HG02678 (cell line): ENCODE measurements around the gene HNRNPM.
"Not testable (repeated sequence)": the region's sequence is repeated elsewhere in the genome, so short reads cannot be mapped to it uniquely, and the experiment has no call there.

ENCODE experiments used
- ATAC-seq: cut with Tn5 transposase; IDR thresholded peaks from one replicate; pipeline ENCODE4 v1.9.1; 2021; ENCODE audit warnings: mild to moderate bottlenecking, moderate library complexity; ENCODE audit not compliant: unreplicated experiment

The HNRNPM gene

GRCh38 chr19:8444677-8445487 lies at the start of gene HNRNPM:
Gene HNRNPM, plus strand, starts transcription at chr19:8444975. Its CDS starts 24 bp downstream, at chr19:8444999.
- ATAC-seq = peak; percentile 92

DNA sequence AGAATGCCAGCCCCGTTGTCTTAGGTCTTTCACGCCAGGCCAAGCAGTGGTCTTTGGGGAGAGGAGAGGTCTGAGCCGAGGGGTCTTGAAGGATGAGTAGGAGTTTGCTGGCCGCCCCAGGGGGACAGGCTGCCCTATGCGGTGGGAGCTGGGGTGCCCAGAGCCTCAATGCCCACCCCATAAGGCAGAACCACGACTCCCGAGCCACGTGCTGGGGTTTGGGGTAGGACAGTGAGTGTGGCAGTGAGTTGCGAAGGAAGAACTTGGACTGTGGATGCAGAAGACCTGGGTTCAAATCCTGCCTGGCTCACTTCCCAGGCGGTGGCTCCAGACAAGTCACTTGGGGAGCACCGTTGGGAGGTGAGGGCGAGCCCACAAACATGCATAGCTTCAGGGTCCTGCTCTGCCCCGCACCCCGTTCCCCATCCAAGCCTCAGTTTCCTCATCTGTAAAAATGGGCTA lies 49.1 kb upstream of the HNRNPM start:
- no peak for ATAC-seq

- ATAC-seq = no peak
Observed at GRCh38 chr19:8396185-8396562, 48.6 kb upstream of the HNRNPM start.

DNA sequence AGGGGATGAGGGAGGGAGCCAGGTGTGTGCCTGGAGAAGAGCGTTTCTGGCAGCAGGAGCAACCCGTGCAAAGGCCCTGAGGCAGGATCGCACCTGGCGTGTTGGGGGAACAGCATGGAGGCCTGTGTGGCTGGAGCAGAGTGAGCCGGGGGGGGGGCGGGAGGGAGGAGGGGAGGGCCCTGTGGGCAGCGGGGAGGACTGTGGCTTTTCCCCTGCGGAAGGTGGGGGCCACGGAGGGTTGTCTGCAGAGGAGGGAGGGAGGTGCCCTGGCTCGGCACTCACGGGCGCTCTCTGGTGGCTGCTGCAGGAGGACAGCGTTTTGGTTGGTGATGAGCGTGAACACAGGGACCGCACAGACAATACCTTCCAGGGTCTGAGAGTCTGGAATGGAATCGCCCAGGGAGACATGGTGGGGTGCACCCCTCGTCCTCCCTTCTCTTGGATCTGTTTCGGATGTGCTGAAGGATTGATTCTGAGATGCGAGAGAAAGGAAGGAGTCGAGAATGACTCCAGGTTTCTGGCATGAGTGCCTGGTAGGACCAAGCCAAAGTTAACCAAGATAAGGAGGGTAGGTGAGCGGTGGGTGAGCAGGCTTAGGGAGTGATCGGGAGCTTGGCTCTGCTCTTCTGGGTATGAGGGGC lies 48.1 kb upstream of the HNRNPM start:
- ATAC-seq = no peak

- ATAC-seq = no peak
Observed at GRCh38 chr19:8397271-8397670, 47.5 kb upstream of the HNRNPM start.

GRCh38 chr19:8397746-8398310 lies 46.9 kb upstream of the HNRNPM start:
- ATAC-seq = no peak

DNA sequence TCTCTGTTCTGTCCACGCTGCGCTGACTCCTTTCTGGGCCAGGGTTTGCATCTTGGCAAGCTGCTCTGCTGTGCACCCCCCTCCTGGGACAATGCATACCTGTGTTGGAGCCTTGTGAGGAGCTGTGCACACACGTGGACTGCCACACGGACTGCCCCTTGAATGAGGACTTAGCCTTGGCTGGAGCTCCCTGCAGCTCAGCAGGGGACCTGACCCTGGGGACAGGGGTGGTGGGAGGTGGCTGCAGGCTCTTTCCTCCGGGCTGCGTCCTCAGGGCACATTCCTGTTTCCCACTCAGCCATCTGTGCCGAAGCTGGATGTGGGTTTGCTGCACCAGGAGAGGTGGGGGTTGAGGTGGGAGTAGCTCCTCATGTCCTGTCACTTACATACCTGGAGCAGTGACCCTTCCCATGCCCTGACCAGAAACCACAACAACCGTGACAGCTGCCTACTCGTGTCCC lies 46.4 kb upstream of the HNRNPM start:
- ATAC-seq = no peak

GRCh38 chr19:8399681-8400188 lies 45.0 kb upstream of the HNRNPM start:
- no peak for ATAC-seq

DNA sequence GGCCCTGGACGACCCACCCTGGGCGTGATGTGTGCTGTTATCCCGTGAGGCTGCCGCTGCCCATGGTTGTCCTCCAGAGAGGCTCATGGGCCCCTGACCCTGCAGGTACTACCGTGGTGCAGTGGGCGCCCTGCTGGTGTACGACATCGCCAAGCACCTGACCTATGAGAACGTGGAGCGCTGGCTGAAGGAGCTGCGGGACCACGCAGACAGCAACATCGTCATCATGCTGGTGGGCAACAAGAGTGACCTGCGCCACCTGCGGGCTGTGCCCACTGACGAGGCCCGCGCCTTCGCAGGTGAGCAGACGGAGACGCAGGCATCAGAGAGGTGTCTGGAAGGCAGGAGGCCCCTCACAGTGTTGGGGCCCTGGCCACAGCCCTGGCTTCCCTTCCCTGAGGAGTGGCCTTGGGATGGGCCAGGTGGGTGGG lies 42.8 kb upstream of the HNRNPM start:
- ATAC-seq = no peak

DNA sequence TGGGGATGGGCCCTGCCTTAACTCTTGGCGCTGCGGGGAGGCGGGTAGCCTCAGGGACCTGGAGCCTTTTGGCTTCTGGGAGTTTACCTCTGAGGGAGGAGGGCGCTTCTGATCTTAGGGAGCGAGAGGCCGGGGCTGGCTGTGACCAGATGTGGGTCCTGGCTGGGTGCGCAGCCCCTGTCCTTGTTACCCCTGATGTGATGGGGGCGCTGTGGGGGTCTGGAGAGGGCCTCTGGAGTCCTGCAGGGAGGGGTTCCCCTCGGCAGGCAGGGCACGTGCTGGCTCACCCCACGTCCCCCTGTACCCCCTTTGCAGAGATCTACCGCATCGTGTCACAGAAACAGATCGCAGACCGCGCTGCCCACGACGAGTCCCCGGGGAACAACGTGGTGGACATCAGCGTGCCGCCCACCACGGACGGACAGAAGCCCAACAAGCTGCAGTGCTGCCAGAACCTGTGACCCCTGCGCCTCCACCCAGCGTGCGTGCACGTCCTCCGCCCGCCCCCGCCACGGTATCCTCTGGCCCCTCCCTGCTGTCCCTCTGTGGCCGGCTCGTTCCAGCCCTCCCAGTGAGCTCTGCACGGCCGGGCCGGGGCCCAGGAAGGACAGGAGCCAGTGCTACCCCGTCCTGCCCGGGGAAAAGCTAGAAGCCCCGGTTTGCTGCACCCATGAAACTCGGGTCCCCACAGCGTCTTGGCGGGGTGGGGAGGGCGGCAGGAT lies 41.5 kb upstream of the HNRNPM start:
- ATAC-seq = no peak

DNA sequence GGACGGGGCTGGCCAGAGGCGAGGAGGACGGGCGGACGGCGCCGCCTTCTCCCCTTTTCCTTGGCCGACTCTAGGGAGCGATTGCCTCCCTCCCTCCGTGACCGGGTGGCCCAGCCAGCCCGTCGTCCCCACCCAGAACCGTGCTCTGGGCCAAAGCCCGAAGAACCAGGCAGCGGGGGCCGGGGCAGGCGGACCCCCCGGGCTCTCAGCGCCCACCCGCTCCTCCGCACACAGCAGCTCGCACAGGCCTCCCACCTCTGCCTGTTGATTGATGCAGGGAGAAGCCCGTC lies 41.0 kb upstream of the HNRNPM start:
- ATAC-seq = no peak

DNA sequence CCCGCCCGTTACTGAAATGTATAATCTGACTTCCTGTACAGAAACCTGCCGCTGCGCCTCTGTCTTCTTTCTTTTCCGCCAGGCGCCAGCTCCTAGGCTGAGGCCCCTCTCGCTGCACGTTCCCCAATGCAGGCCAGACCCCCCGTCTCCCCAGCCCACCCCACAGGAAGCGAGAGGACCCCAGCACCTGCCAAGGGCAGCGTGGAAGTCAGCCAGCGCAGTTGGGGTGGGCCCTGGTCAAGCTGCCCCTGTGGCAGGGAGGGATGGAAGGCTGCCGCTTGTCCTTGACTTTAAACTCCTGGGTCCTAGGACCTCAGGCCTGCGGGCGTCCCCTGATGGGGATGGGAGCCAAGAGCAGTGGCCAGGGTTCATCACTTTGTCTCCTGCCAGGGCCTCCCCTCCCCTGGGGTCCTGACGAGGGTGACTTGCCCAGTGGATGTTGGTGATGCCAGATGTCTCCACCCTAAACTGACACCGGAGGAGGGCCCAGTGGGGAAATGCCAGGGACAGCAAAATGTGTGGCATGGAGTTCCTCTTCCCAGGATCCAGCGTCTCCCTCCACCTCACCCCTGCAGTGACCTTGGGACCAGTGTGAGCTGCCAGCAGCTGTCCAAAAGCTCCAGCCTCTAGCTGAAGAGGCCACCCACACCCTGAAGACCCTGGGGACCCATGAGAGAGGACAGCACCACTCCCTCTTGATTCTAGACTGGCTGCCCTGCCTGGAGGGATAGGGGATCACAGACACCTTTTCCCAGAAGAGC lies 40.2 kb upstream of the HNRNPM start:
- no peak for ATAC-seq

- not testable (repeated sequence) for ATAC-seq
Observed at GRCh38 chr19:8410718-8411117, 34.1 kb upstream of the HNRNPM start.

DNA sequence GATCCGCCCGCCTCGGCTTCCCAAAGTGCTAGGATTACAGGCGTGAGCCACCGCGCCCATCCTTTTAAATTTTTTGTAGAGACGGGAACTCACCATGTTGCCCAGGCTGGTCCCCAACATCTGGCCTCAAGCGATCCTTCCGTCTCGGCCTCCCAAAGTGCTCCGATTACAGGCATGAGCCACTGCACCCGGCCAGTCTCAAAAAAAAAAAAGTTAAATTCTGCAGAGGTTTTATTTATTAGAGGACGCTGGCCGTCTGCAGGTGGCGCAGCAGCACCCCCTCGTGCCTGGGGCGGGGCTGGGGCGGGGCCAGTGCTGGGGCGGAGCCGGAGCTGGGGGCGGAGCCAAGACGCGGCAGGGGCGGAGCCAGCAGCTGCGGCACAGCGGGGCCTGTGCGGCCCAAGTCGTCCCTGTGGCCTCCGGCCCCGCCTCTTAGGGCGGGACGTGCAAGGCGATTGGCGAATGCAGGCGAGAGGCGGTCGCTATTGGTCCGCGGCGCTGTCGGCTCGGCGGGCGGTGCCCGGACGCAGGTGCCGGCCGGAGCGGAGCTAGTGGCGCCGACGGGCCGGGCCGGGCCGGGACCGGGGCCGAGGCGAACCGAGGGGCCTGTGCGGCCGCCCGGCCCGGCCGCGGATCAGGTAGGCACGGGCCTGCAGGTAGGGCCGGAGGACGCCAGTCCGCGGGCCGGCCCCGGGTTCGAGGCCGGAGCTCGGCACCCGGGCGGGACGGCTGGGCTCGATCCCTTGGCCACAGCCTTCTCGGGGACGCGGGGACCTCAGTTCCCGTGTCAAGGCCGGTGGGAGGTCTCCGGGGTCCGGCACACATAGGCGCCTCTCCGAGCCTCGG lies 31.8 kb upstream of the HNRNPM start, which contains the start of gene MARCHF2:
Gene MARCHF2, plus strand, starts transcription at position 523 of the 846 bp plus-strand sequence. CDS start 8,536 bp downstream, outside the sequence.
- ATAC-seq = peak; percentile 99

- ATAC-seq = no peak
Observed at GRCh38 chr19:8413629-8413995, 31.2 kb upstream of the HNRNPM start.

GRCh38 chr19:8416796-8417195 lies 28.0 kb upstream of the HNRNPM start:
- no peak for ATAC-seq

- ATAC-seq = no peak
Observed at GRCh38 chr19:8421484-8422461, 23.0 kb upstream of the HNRNPM start.

GRCh38 chr19:8423817-8424223 lies 21.0 kb upstream of the HNRNPM start:
- ATAC-seq = no peak
